ENCODE results near the gene UQCR10. TPM values are rescaled to one million over a fixed set of nuclear protein-coding genes. Genes with fewer than 3 reads are reported as not detected.

Gene UQCR10
- total RNA-seq, 1 donor from 2014 or later: 59.2 TPM

DNA sequence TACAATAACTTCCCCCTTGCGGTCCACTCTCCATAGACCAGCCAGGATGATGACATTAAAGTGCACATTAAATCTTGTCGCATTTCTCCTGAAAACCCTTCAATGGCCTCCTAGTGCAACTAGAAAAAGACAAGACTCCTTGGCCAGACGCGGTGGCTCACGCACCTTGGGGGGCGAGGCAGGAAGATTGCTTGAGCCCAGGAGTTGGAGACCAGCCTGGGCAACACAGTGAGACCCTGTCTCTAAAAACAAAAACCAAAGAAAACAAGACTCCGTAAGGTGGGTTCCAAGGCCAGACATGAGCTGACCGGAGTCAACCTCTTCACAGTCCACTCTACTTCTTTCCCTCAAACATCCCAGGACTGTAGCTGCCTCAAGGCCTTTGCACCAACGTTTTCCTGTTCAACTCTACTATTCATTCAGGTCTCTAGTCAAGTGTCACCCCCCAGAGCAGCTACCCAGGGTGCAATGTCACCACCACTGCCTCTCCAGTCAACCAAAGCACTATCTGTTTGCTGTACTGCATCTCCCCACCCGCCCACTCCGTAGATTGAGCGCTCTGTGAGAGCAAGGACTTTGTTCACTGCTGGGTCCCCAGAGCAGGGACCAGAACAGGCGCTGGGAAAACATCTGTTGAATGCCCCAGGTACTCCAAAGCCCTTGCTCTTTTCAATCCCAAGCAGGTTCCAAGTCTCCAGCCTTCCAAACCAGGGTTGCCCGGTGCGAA lies 1.1 kb upstream of the UQCR10 start:
- Mint-ChIP-seq H3K9me3 (ENCODE audit: low read depth) (no peaks in the 10 kb centered on the region), H3K27ac (ENCODE audit: unreplicated experiment) (peak overlapping the region; percentile 94), H3K36me3 (ENCODE audit: low read depth) (peaks cover 2% of the 10 kb centered on the region), H3K27me3 (ENCODE audit: low read depth) (no peaks in the 10 kb centered on the region), H3K4me3 (ENCODE audit: unreplicated experiment) (peak overlapping the region; percentile 100), H3K4me1 (ENCODE audit: low read depth) (peaks cover 19% of the 10 kb centered on the region)
- TF ChIP-seq, protein P1, sequence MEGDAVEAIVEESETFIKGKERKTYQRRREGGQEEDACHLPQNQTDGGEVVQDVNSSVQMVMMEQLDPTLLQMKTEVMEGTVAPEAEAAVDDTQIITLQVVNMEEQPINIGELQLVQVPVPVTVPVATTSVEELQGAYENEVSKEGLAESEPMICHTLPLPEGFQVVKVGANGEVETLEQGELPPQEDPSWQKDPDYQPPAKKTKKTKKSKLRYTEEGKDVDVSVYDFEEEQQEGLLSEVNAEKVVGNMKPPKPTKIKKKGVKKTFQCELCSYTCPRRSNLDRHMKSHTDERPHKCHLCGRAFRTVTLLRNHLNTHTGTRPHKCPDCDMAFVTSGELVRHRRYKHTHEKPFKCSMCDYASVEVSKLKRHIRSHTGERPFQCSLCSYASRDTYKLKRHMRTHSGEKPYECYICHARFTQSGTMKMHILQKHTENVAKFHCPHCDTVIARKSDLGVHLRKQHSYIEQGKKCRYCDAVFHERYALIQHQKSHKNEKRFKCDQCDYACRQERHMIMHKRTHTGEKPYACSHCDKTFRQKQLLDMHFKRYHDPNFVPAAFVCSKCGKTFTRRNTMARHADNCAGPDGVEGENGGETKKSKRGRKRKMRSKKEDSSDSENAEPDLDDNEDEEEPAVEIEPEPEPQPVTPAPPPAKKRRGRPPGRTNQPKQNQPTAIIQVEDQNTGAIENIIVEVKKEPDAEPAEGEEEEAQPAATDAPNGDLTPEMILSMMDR (IDR thresholded peaks at IDR 0.05): no peak
- no peak for DNase-seq (ENCODE audit: low spot score)

DNA sequence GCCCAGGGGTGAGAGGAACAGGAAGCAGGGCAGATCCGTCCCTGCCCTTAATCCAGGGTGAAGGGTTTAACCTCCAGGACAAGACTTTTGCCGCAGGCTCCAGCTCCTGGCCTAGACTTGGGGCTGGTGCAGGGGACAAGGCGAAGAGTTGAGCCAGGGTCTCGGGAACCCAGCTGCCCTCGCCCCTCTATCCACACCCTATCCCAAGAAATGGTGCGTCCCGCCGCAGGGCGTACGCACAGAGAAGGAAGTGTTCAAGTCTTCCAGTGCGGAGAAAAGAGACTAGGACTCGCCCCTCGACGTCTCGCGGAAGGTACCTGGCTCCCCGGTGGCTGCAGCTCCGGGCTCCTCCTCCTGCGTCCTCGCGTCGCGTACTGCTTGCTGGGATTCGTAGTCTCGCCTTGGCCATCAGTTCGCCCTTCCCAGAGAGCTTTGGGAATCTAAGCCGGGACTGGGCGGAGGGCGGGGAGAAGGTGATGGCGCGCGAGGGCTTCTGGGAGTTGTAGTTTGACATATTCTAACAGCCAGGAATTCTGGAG lies 468 bp upstream of the UQCR10 start, which contains the start of gene ZMAT5:
Gene ZMAT5 (minus strand): TSS at position 376 of the 539 bp plus-strand sequence. CDS start 18,463 bp downstream, outside the sequence.
- Mint-ChIP-seq H3K27ac (ENCODE audit: unreplicated experiment) (peak within 1 kb of the TSS; percentile 94), H3K36me3 (ENCODE audit: low read depth) (peaks cover 2% of the 10 kb centered on the region), H3K9me3 (ENCODE audit: low read depth) (no peaks in the 10 kb centered on the region), H3K4me3 (ENCODE audit: unreplicated experiment) (peak within 1 kb of the TSS; percentile 100), H3K27me3 (ENCODE audit: low read depth) (no peaks in the 10 kb centered on the region), H3K4me1 (ENCODE audit: low read depth) (peaks cover 19% of the 10 kb centered on the region)
- TF ChIP-seq, protein P1 (IDR thresholded peaks at IDR 0.05): no peak
- DNase-seq (ENCODE audit: low spot score): peak; percentile 96

DNA sequence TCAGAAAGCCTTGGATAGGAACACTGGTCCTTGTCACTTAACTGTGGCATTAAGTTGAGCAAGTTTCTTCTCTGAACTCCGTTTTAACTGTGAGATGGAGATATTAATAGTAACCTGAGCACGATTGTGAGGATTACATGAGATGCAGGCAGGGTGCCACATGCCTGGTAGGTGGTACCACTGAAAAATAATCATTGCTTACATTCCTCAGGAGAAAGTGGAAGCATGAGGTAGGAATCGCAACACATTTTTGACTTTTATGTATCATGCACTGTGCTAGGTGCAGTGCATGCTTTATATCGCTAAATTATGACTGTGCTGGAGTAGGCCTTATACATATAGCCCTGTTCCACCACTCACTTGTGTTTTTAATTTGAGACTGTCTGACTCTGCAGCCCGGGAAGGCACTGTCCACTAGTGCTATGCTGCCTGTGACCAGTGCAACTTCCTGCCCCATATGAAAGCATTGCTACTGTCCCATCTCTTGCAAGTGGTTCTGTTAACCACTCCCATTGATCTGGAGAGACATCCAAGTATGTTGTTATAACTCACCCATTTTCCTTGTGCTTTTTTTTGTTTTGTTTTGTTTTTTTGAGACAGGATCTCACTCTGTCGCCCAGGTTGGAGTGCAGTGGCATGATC lies 1.0 kb downstream of the UQCR10 start:
- Mint-ChIP-seq H3K4me3 (ENCODE audit: unreplicated experiment) (peak overlapping the region; percentile 100), H3K27ac (ENCODE audit: unreplicated experiment) (peak overlapping the region; percentile 94)

DNA sequence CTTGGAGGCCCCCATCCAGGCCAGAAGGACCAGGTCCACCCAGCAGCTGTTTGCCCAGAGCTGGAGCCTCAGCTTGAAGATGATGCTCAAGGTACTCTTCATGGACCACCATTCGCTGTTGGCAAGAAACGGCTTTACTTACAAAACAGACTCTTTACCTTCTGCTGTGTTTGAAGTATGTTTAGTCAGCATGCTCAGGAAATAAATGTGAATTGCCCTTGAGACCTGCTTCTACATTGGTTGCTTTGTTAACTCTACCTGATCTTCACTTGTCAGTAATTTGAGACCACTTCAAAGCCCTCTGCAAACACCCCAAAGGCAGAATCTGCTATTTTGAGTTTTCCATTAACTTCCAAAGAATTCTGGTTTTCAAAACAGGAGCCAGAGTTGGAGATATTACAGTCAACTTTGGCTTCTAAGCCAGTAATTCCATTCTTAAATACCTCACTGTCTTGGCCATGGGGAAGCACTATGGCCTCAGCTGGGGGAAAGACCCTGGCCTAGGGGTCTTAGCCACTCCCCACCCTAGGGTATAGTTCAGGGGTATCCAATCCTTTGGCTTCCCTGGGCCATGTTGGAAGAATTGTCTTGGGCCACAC lies 2.7 kb downstream of the UQCR10 start:
- Mint-ChIP-seq H3K4me1 (ENCODE audit: low read depth) (peaks cover 28% of the 10 kb centered on the region), H3K27me3 (ENCODE audit: low read depth) (no peaks in the 10 kb centered on the region), H3K9me3 (ENCODE audit: low read depth) (no peaks in the 10 kb centered on the region), H3K36me3 (ENCODE audit: low read depth) (peaks cover 2% of the 10 kb centered on the region), H3K27ac (ENCODE audit: unreplicated experiment) (no peak overlapping the region), H3K4me3 (ENCODE audit: unreplicated experiment) (no peak overlapping the region)
- TF ChIP-seq, protein P1 (IDR thresholded peaks at IDR 0.05): no peak
- no peak for DNase-seq (ENCODE audit: low spot score)

More for the DNA sequence above, 1.0 kb downstream of the UQCR10 start:
- Mint-ChIP-seq H3K36me3 (ENCODE audit: low read depth) (peaks cover 2% of the 10 kb centered on the region), H3K9me3 (ENCODE audit: low read depth) (no peaks in the 10 kb centered on the region), H3K4me1 (ENCODE audit: low read depth) (peaks cover 25% of the 10 kb centered on the region), H3K27me3 (ENCODE audit: low read depth) (no peaks in the 10 kb centered on the region)
- TF ChIP-seq, protein P1 (IDR thresholded peaks at IDR 0.05): no peak
- DNase-seq (ENCODE audit: low spot score): no peak

DNA sequence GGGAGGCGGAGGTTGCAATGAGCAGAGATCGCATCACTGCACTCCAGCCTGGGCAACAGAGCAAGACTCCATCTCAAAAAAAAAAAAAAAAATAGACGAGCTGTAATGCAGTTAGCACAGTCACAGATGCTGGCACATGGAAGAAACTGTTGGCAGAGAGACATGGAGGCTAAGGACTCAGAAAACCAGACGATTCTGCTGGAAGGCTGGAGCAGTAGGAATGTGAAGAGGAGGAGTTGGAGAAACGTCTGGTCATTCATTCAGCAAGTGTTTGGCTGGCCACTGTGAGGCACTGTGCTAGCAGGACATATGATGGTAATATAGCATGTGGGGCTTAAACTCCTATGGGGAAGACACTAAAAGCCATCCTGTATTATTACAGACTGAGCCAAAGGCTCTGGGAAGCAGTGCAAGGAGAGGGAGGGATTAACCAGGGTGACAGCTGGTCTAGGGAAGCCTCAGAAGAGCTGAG lies 5.0 kb downstream of the UQCR10 start:
- no peak for DNase-seq (ENCODE audit: low spot score)
- H3K4me1 Mint-ChIP-seq (ENCODE audit: low read depth): peaks cover 18% of the 10 kb centered on the region
- H3K9me3 Mint-ChIP-seq (ENCODE audit: low read depth): no peaks in the 10 kb centered on the region
- H3K4me3 Mint-ChIP-seq (ENCODE audit: unreplicated experiment): no peak overlapping the region
- H3K27ac Mint-ChIP-seq (ENCODE audit: unreplicated experiment): peak overlapping the region; percentile 64
- H3K27me3 Mint-ChIP-seq (ENCODE audit: low read depth): no peaks in the 10 kb centered on the region
- peaks cover 2% of the 10 kb centered on the region for H3K36me3 Mint-ChIP-seq (ENCODE audit: low read depth)
- TF ChIP-seq, protein P1 (IDR thresholded peaks at IDR 0.05): peak; percentile 73

Data from chondrocyte (in vitro differentiated cells).